ENCODE results near the gene SNRNP25.
"Not testable (repeated sequence)": the region's sequence is repeated elsewhere in the genome, so short reads cannot be mapped to it uniquely, and the experiment has no call there.

- TF ChIP-seq CTCF (IDR thresholded peaks at IDR 0.05; ENCODE audit: borderline replicate concordance, extremely low read depth, low read length, poor library complexity, severe bottlenecking); EZH2 (IDR thresholded peaks at IDR 0.05; ENCODE audit: borderline replicate concordance, low read depth, low read length, severe bottlenecking): not testable (repeated sequence)
These were observed 27.7 kb upstream of the SNRNP25 start for GRCh38 chr16:25926-26348.
